Activated T-cell treated with anti-CD3 and anti-CD28 coated beads, Interleukin-2, amount 50 U/mL, for 72 hours (primary cell): ENCODE measurements around the gene ARFGEF2. TPM values are rescaled to one million over a fixed set of nuclear protein-coding genes. Genes with fewer than 3 reads are reported as not detected.

ENCODE experiments used
- ATAC-seq, 2 donors: fragments of 150-1000 bp; cut with Tn5 transposase; replicated peaks in 1 of 2; 2 replicates each; pipeline ENCODE4 v1.10.0; 2021; ENCODE audit warnings: moderate library complexity in 2 of 2, mild to moderate bottlenecking in 1 of 2
- DNase-seq, 2 donors: peaks; one replicate each; pipeline ENCODE4 v3.0.0; 2021 to 2022; ENCODE audit warnings: mixed read lengths in 1 of 2
- H3K27ac Mint-ChIP-seq: one replicate; pipeline ENCODE4 v1.8.0; 2022; ENCODE audit warnings: mild to moderate bottlenecking, moderate library complexity, mixed read lengths
- H3K27me3 Mint-ChIP-seq: one replicate; pipeline ENCODE4 v1.8.0; 2022; ENCODE audit warnings: low read depth, mixed read lengths
- H3K36me3 Mint-ChIP-seq, 2 donors: one replicate each; pipeline ENCODE4 v1.8.0; 2022; ENCODE audit warnings: mixed read lengths in 2 of 2, mild to moderate bottlenecking in 1 of 2; ENCODE audit not compliant: insufficient read depth in 2 of 2
- H3K4me1 Mint-ChIP-seq: one replicate; pipeline ENCODE4 v1.8.0; 2022; ENCODE audit warnings: low read depth, mixed read lengths
- H3K4me3 Mint-ChIP-seq, 2 donors: one replicate each; pipeline ENCODE4 v1.8.0; 2022; ENCODE audit warnings: mild to moderate bottlenecking in 2 of 2, mixed read lengths in 2 of 2, moderate library complexity in 2 of 2
- H3K9me3 Mint-ChIP-seq, 2 donors: one replicate each; pipeline ENCODE4 v1.8.0; 2022; ENCODE audit warnings: mixed read lengths in 2 of 2
- total RNA-seq, 2 donors: library from RNA; stranded (reverse); gene quantifications; one replicate each; pipeline ENCODE4 v1.2.3, GENCODE V29; 2022

Gene ARFGEF2
- total RNA-seq, 2 donors from 2014 or later, result 23.3 to 23.6 TPM

DNA sequence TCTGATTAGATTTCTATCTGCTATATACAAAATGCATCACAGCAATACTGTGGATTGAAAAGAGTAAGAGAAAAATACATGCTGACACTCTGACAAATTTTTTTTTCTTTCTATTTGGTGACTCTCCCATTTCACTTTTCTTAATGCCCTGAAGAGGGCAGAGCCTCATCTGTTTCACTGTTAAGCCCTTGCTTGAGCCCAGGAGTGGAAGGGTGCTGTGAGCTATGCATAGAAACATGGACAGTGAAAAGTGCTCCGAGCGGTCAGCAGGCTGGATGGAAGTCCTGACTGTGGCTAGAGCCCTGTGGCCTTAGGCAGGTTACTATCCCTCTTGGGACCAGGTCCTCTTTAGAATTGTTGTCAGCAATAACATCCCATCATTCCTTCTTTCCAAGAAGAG is 107.2 kb downstream of the ARFGEF2 start:
- Mint-ChIP-seq H3K9me3 (no peaks in the 10 kb centered on the region), H3K27me3 (no peaks in the 10 kb centered on the region), H3K27ac (no peak overlapping the region), H3K4me1 (no peaks in the 10 kb centered on the region), H3K36me3 (peaks cover 9 to 16% of the 10 kb centered on the region in 2 donors), H3K4me3 (no peak overlapping the region)
- DNase-seq (no peak), ATAC-seq (no peak)

DNA sequence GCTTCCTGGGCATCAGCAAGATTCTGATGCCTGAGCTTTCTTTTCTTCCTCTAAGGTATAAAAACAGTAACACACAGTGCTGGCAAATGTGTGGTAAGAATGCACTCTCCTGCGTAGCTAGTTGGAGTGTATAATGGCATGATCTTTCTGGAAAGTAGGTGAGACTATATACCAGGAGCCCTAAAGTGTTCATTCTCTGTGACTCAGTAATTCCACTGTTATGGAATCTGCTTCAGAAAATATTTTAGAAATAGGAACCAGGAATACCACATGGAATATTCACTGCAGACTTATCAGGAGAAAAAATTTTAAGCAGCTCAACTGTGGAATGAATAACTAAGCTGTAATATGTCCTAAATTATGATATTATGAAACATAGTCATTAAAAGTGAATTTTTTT is 107.7 kb downstream of the ARFGEF2 start:
- H3K36me3 Mint-ChIP-seq, result peaks cover 9 to 18% of the 10 kb centered on the region in 2 donors
- no peak overlapping the region for H3K4me3 Mint-ChIP-seq
- H3K9me3 Mint-ChIP-seq, result no peaks in the 10 kb centered on the region
- H3K4me1 Mint-ChIP-seq, result no peaks in the 10 kb centered on the region
- H3K27ac Mint-ChIP-seq, result no peak overlapping the region
- ATAC-seq (no peak), DNase-seq (no peak)
- H3K27me3 Mint-ChIP-seq, result no peaks in the 10 kb centered on the region

DNA sequence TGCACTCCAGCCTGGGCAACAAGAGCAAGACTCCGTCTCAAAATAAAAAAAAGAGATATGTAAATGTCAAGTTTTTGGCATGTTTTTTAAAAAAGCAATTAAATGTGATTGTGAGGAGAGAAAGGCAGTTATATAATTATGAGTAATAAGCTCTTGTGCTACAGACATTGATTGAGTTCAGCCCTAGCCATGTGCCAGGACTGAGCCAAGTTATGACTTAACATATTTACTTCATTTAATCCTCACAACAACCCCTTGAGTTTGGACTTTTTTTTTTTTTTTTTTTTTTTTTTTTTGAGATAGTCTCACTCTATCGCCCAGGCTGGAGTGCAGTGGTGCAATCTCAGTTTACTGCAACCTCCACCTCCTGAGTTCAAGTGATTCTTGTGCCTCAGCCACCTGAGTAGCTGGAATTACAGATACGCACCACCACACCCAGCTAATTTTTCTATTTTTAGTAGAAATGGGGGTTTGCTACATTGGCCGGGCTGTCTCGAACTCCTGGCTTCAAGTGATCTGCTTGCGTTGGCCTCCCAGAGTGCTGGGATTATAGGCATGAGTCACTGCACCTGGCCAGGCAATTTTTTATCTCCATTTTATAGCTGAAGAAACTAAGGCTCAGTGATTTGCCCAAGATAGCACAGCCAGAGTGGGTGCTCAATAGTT is 109.6 kb downstream of the ARFGEF2 start:
- Mint-ChIP-seq H3K36me3 (peaks cover 3 to 15% of the 10 kb centered on the region in 2 donors), H3K4me3 (no peak overlapping the region), H3K27ac (no peak overlapping the region), H3K9me3 (no peaks in the 10 kb centered on the region), H3K4me1 (no peaks in the 10 kb centered on the region), H3K27me3 (no peaks in the 10 kb centered on the region)
- ATAC-seq, result no peak
- no peak for DNase-seq

DNA sequence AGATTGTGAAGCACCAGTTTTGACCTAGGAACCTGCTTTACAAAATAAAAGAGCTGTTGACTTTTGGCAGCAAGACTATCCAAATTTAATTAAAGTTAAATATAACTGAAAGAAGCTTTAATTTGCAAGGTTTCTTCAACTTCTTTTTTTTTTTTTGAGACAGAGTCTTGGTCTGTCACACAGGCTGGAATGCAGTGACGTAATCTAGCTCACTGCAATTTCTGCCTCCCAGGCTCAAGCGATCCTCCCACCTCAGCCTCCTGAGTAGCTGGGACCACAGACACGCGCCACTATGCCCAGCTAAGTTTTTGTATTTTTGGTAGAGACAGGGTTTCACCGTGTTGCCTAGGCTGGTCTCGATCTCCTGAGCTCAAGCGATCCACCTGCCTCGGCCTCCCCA is 110.9 kb downstream of the ARFGEF2 start:
- ATAC-seq, result no peak
- no peaks in the 10 kb centered on the region for H3K4me1 Mint-ChIP-seq
- no peaks in the 10 kb centered on the region for H3K27me3 Mint-ChIP-seq
- no peak overlapping the region for H3K27ac Mint-ChIP-seq
- no peak overlapping the region for H3K4me3 Mint-ChIP-seq
- H3K9me3 Mint-ChIP-seq, result no peaks in the 10 kb centered on the region
- DNase-seq, result no peak
- peaks cover 3 to 13% of the 10 kb centered on the region in 2 donors for H3K36me3 Mint-ChIP-seq

DNA sequence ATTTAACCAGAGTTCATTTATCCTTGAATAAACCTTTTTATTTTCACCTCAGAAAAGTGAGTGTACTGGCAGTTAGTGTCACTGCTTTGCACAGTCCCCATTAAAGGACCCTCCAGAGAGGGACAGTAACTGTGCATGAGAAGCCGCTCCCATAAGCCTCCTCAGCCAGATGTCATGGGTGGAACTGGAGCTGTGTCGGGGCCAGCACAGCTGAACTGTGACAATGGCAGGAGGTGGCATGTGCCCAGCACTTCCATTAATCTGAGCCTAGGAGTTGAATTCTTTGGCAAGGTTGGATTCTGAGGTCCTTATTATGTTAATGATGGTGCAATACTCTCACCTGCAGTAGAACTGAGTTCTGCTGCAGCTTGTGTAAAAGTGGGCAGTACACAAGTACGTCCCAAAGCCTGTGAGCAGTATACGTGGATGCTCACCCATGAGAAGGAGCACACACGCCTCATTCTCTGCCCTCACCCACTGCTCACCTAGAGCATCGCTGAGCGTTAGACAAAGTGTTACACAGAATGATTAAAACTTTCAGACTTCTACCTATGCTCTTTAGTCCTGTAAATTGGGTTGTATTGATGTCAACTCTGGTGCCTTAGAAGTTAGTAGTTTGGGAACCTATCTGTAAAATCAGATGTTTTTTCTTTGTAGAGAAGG is 112.7 kb downstream of the ARFGEF2 start:
- H3K4me1 Mint-ChIP-seq, result peaks cover 13% of the 10 kb centered on the region
- no peak overlapping the region for H3K27ac Mint-ChIP-seq
- DNase-seq (no peak), ATAC-seq (no peak)
- no peaks in the 10 kb centered on the region for H3K9me3 Mint-ChIP-seq
- H3K4me3 Mint-ChIP-seq, result no peak overlapping the region
- H3K27me3 Mint-ChIP-seq, result no peaks in the 10 kb centered on the region
- peaks cover 0 to 9% of the 10 kb centered on the region in 2 donors for H3K36me3 Mint-ChIP-seq

DNA sequence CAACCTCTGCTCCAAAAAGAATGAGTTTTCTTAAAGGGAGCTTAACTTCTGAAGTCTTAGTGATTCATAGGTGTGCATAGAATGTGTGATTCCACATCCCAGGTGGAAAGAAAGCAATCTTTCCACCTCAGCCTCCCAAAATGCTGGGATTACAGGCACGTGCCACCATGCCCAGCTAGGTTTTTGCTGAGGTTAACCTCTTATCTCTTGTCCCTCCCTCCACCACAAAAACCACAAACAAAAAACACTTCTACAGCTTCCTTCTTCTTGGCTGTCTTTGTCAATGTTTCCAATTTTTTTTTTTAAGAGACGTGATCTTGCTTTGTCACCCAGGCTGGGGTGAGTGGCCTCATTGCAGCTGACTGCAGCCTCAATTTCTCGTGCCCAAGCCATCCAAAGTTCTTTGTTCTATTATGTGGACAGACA is 116.5 kb downstream of the ARFGEF2 start:
- H3K27ac Mint-ChIP-seq, result no peak overlapping the region
- H3K4me3 Mint-ChIP-seq, result peak overlapping the region; percentile 1 to 16
- peaks cover 0 to 3% of the 10 kb centered on the region in 2 donors for H3K36me3 Mint-ChIP-seq

DNA sequence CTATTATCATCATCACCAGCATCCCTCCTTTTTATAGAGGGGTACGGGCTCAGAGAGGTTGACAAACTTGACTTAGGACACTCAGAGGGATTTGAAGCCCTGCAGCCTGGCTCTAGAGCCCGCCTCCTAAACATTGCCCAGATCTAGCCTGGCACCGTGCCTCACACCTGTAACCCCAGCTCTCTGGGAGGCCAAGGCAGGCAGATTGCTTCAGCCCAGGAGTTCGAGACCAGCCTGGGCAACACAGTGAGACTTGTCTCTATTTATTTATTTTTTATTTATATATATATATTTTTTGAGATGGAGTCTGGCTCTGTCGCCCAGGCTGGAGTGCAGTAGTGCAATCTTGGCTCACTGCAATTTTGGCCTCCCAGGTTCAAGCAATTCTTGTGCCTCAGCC is 118.3 kb downstream of the ARFGEF2 start:
- ATAC-seq (no peak), DNase-seq (no peak)
- Mint-ChIP-seq H3K4me1 (peaks cover 19% of the 10 kb centered on the region), H3K36me3 (no peaks in the 10 kb centered on the region), H3K4me3 (no peak overlapping the region), H3K9me3 (no peaks in the 10 kb centered on the region), H3K27ac (no peak overlapping the region), H3K27me3 (no peaks in the 10 kb centered on the region)

More for the DNA sequence above, 116.5 kb downstream of the ARFGEF2 start:
- DNase-seq, result peak in 1 of 2 donors; percentile 16
- H3K27me3 Mint-ChIP-seq, result no peaks in the 10 kb centered on the region
- ATAC-seq, result peak; percentile 68 to 69
- H3K4me1 Mint-ChIP-seq, result peaks cover 19% of the 10 kb centered on the region
- no peaks in the 10 kb centered on the region for H3K9me3 Mint-ChIP-seq

DNA sequence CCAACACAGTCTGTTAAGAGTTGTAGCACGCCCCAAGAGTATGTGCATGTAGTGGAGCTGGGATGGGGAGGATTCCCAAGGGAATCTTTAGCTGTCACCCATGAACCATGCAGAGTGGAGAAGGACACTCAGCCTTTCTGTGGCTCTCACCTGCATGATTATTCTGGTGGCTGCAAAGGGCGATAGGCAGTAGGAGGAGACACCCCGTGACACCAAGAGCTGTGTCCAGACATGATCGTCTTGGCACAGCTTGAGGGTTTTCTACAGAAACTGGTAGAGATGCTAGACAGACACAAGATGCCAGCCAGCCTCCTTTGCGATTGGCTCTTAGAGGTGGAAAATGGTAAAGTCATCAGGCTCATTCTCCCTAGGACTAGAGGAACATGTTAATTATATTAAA is 121.5 kb downstream of the ARFGEF2 start:
- no peak for ATAC-seq
- Mint-ChIP-seq H3K4me1 (peaks cover 34% of the 10 kb centered on the region), H3K4me3 (no peak overlapping the region), H3K36me3 (peaks cover 2 to 8% of the 10 kb centered on the region in 2 donors), H3K27ac (no peak overlapping the region), H3K9me3 (no peaks in the 10 kb centered on the region), H3K27me3 (no peaks in the 10 kb centered on the region)
- DNase-seq, result no peak

DNA sequence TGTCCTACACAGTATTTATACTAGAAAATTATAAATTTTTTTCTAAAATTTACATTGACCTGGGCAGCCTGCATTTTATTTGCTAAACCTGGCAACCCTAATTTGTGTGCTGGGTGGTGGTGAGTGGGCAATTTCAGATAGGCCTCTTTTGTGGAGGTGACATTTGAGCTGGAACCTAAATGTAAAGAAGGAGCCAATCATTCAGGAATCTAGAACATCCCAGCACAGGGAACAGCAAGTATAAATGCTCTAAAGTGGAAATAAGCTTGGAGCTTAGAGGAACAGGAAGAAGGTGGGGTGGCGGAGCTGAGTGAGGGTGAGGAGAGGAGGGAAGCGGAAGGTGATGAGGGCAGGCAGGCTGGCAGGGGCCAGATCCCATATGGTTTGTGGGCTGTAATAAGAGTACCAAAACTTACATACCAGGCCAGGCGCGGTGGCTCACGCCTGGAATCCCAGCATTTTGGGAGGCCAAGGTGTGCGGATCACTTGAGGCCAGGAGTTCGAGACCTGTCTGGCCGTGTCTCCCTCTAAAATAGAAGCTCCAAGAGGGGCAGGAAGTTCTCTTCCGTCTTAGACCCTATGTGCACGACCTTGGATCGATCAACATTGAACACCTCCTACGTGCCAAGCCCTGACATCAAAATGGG is 124.1 kb downstream of the ARFGEF2 start:
- Mint-ChIP-seq H3K27ac (peak overlapping the region; percentile 95), H3K27me3 (no peaks in the 10 kb centered on the region), H3K4me1 (peaks cover 37% of the 10 kb centered on the region), H3K36me3 (peaks cover 4 to 15% of the 10 kb centered on the region in 2 donors), H3K9me3 (no peaks in the 10 kb centered on the region), H3K4me3 (peak overlapping the region; percentile 97 to 99)
- ATAC-seq, result peak in 1 of 2 donors; percentile 13
- peak; percentile 18 to 39 for DNase-seq

DNA sequence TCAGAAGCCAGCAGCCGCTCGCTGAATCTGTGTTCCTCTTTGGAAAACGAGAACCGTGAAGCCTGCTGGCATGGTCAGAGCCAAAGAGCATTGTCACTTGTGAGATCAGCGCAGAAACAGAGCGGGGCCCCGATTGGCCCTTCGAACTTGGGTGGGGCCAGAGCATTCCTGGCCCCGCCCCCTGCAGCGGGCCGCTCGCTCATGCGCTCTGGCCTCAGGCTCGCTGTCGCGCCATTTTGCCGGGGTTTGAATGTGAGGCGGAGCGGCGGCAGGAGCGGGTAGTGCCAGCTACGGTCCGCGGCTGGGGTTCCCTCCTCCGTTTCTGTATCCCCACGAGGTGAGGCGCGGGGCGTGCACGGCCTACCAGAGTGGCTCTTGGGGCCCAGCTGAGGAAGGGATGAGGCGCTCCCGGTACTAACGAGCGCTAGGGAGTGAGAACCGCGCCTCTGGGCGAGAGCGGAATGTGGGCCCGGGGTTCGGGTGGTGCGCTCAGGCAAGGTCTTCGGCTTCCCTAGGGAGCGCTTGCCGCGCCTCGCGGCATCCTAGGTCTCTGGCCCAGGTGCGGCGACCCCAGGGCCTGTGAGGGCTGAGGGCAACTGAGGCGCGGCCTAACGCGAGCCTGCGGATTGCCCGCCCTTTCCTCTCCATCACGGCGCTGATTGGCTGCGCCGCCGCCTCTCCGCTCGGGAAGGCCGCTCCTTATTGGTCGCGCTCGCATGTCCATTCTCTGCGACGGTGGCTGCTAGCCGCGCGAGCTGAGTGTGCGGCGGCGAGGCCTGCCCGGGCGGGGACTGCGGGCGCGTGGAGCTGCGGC is 124.8 kb downstream of the ARFGEF2 start, which contains the start of gene CSE1L:
Gene CSE1L, plus strand, starts transcription at position 226 of the 814 bp plus-strand sequence. CDS start 12,152 bp downstream, outside the sequence.
- Mint-ChIP-seq H3K4me1 (peaks cover 44% of the 10 kb centered on the region), H3K9me3 (no peaks in the 10 kb centered on the region), H3K27ac (peak within 1 kb of the TSS; percentile 95), H3K36me3 (peaks cover 4 to 20% of the 10 kb centered on the region in 2 donors), H3K27me3 (no peaks in the 10 kb centered on the region), H3K4me3 (peak within 1 kb of the TSS; percentile 97 to 99)
- DNase-seq, result peak; percentile 96
- peak; percentile 90 to 91 for ATAC-seq

DNA sequence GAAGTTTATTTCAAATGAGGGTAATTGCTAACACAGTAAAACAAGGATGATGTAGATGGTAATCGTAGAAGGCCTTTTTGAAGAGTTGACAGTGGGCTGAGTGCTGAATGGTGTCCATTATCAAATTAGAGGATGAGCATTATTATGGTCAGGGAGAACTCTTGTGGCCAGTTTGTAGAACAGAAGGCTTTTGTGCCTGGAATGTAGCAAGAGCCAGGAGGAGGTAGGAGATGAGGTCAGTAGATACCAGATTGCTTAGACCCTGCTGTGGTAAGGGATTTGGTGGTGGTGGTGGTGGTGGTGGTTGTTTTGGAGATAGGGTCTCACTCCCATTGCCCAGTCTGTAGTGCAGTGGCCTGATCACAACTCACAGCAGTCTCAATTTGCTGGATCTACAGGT is 130.8 kb downstream of the ARFGEF2 start:
- no peaks in the 10 kb centered on the region for H3K27me3 Mint-ChIP-seq
- H3K4me1 Mint-ChIP-seq, result peaks cover 66% of the 10 kb centered on the region
- H3K4me3 Mint-ChIP-seq, result no peak overlapping the region
- peaks cover 8 to 29% of the 10 kb centered on the region in 2 donors for H3K36me3 Mint-ChIP-seq
- H3K9me3 Mint-ChIP-seq, result no peaks in the 10 kb centered on the region
- ATAC-seq, result no peak
- no peak overlapping the region for H3K27ac Mint-ChIP-seq
- DNase-seq, result no peak

DNA sequence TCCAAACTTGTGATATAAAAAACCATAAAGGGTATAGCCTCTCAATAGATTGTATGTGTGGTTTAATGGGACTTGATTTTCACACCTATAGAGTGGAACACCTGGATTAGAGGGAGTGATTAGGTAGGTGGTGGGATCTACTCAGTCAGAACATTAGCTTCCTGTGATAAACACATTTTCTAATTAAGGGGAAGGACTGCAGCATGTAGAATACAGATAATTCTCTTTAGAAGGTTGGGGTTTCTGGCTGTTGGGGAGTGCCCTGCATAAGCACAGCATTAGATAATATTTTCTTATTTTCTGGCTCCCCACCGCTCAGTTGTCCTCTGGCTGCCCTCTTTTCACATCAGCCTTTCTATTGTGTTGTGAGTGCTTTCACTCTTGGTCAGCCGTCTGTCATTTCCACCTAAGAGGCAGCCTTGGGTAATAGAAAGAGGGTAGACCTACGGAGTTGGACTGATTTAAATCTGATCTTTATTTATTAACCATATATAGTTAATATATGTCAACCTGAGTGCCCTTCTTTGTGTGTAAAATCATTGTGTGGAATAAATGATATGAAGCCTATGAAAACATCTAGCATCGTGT is 132.6 kb downstream of the ARFGEF2 start:
- DNase-seq (no peak), ATAC-seq (peak in 1 of 2 donors; percentile 43)
- H3K4me3 Mint-ChIP-seq, result peak overlapping the region in 1 of 2 donors; percentile 6
- peaks cover 49% of the 10 kb centered on the region for H3K4me1 Mint-ChIP-seq
- H3K27ac Mint-ChIP-seq, result no peak overlapping the region
- H3K9me3 Mint-ChIP-seq, result no peaks in the 10 kb centered on the region
- H3K27me3 Mint-ChIP-seq, result no peaks in the 10 kb centered on the region
- peaks cover 4 to 27% of the 10 kb centered on the region in 2 donors for H3K36me3 Mint-ChIP-seq
